B cell (primary cell): ENCODE results near the gene MYL5.

ENCODE experiments used
- CTCF ChIP-seq: fragments of 200-600 bp; IDR thresholded peaks from one replicate; pipeline ENCODE4 v1.8.0; 2022; ENCODE audit warnings: antibody characterized with exemption, mild to moderate bottlenecking
- EZH2 ChIP-seq: IDR thresholded peaks from 2 replicates; pipeline ENCODE4 v1.6.1; 2012; ENCODE audit warnings: borderline replicate concordance, low read depth, mild to moderate bottlenecking, moderate library complexity, low read length; ENCODE audit not compliant: insufficient read depth, poor library complexity, severe bottlenecking

- TF ChIP-seq EZH2 (no peak), CTCF (no peak)
Observed at GRCh38 chr4:712093-712492, 37.8 kb downstream of the MYL5 start.
